ENCODE data around the gene CLTB.
"Not testable (repeated sequence)": the region's sequence is repeated elsewhere in the genome, so short reads cannot be mapped to it uniquely, and the experiment has no call there.

Gene CLTB

GRCh38 chr5:176426876-176427275, 10.5 kb upstream of the CLTB start:
- no peak for FAIRE-seq

GRCh38 chr5:176425791-176426190, 9.5 kb upstream of the CLTB start:
- FAIRE-seq = no peak

- no peak for FAIRE-seq
Observed at GRCh38 chr5:176425138-176425537, 8.8 kb upstream of the CLTB start.

- no peak for FAIRE-seq
Observed at GRCh38 chr5:176424181-176424580, 7.8 kb upstream of the CLTB start.

- no peak for FAIRE-seq
Observed at GRCh38 chr5:176420972-176421544, 4.7 kb upstream of the CLTB start.

- FAIRE-seq = no peak
Observed at GRCh38 chr5:176420086-176420485, 3.7 kb upstream of the CLTB start.

- FAIRE-seq = no peak
Observed at GRCh38 chr5:176418251-176418650, 1.9 kb upstream of the CLTB start.

GRCh38 chr5:176416965-176417364, 626 bp upstream of the CLTB start:
- FAIRE-seq = no peak

- no peak for FAIRE-seq
Observed at GRCh38 chr5:176415240-176415951, 943 bp downstream of the CLTB start.

GRCh38 chr5:176414704-176415103, 1.6 kb downstream of the CLTB start:
- no peak for FAIRE-seq

GRCh38 chr5:176413709-176414191, 2.6 kb downstream of the CLTB start:
- no peak for FAIRE-seq

GRCh38 chr5:176413255-176413565, 3.1 kb downstream of the CLTB start:
- FAIRE-seq = no peak

GRCh38 chr5:176412517-176413254, 3.7 kb downstream of the CLTB start:
- no peak for FAIRE-seq

GRCh38 chr5:176410486-176411180, 5.7 kb downstream of the CLTB start:
- no peak for FAIRE-seq

- FAIRE-seq = no peak
Observed at GRCh38 chr5:176409765-176410164, 6.6 kb downstream of the CLTB start.

- no peak for FAIRE-seq
Observed at GRCh38 chr5:176408590-176408989, 7.7 kb downstream of the CLTB start.

- FAIRE-seq = not testable (repeated sequence)
Observed at GRCh38 chr5:176408252-176408573, 8.1 kb downstream of the CLTB start.

- no peak for FAIRE-seq
Observed at GRCh38 chr5:176407456-176408251, 8.7 kb downstream of the CLTB start.

GRCh38 chr5:176406436-176407052, 9.8 kb downstream of the CLTB start:
- FAIRE-seq = no peak

GRCh38 chr5:176405656-176406435, 10.5 kb downstream of the CLTB start:
- no peak for FAIRE-seq

All from colon (tissue), 2 donors.